ENCODE measurements around the gene NOTUM.
"Not testable (repeated sequence)": the region's sequence is repeated elsewhere in the genome, so short reads cannot be mapped to it uniquely, and the experiment has no call there.

NOTUM gene

DNA sequence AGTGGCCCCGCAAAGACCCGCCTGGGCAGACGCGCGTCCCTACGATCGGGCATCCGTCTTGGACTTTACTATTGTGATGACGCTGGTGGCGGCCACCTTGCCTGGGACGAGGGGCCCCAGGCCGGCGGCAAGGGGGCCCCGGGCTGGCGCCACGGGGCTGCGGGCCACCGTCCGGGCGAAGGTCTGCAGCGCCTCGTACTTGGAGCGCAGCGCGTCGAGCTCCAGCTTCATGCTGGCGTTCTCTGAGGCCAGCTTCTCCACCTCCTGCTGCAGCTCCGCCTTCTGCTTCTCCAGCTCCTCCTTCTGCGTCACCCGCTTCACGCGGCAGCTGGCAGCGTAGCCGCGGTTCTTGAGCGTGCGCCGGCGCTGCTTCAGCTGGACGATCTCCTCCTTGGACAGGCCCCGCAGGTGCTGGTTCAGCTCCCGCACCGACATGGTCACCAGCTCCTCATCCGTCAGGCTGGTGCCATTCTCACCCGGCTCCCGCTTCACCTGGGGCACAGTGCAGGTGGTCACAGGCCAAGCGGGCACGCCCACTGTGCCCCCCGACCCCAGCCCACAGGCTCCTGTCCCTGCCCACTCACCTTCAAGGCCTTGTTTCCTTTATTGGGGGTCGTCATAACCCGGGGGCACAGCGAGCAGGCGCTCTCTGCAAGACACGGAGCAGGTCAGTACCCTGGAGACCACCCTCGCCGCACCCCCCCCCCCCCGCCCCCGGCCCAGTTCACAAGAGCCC, 38.3 kb downstream of the NOTUM start:
- DNase-seq = no peak

DNA sequence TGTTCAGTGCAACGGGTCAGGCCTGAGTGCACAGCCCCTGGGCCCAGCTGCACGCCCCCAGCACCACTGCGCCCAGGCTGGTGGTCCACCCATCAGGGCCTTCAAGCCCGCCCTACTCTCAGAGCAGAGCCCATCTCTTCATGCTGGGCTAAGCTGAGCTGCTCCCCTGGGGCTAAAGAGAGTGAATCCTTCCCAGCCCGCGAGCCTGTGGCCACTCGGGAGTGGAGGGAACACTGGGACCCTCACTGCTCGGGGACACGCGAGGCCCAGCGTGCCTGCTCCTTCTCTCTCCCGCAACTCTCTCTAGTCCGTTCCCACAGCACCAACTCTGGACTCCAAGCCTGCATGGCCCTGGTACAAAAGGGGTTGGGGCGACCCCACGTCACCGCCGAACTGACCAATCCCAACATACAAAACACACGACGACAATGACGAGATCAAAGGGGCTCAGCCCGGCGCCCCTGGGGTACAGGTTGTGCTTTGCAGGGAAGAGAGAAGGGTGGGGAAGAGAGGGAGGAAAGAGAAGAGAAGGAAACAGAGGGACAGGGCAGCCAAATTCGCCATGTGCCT, 38.9 kb downstream of the NOTUM start:
- DNase-seq = no peak

DNA sequence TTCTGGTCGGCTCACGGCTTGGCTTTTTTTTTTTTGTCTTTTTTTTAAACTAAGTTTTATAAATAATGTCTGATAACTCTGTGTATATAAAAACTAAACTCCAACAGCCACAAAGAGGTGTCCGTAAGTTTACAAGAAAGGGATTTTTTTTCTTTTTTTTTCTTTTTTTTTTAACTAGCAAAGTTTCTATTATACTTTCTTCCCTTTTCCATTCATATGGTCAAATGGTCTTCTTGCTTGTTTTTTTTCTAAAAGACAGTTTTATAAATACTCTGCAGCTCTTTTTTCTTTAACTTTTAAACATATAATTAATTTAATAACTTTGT, 39.5 kb downstream of the NOTUM start:
- no peak for DNase-seq

GRCh38 chr17:81920612-81921536, 40.1 kb downstream of the NOTUM start:
- no peak for DNase-seq

DNA sequence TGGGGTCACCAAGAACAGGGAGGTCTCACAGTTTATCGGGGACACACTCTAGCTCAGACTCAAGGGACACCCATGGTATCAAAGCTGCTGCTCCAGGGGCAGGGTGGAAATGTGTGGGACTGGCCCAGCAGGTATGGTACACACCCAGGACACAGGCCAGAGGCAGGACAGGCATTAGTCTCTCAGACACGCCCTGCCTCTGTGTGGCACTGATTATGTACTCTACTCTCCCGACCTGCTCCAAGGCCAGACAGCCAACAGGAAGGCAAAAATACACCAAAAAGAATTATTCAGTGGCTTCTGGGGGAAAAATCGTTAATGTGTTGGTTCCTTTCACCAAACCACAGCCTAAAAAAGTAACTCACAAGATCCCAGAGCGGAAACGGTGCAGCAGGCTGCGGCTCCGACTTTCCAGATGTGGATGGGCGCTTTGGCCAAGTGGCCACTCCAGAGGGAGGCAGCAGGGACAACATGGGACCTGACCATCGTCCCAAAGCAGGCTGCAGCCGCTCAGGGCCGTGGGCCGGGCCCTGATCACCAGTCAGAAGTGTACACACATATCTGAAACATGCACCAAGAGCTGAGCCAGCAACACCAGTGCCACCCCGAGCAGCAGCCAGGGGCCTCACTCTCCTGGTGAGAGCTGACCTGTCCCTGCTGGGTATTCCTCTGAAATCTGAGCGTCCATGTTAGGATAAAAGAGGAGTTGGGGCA, 42.0 kb downstream of the NOTUM start:
- DNase-seq = no peak

- DNase-seq = not testable (repeated sequence)
Observed at GRCh38 chr17:81918333-81918669, 42.7 kb downstream of the NOTUM start.

GRCh38 chr17:81917565-81918332, 43.2 kb downstream of the NOTUM start, which contains the start of gene SIRT7:
Gene SIRT7, minus strand, starts transcription at chr17:81918176. Its CDS starts 45 bp downstream, at chr17:81918131.
- peak; percentile 88 for DNase-seq

DNA sequence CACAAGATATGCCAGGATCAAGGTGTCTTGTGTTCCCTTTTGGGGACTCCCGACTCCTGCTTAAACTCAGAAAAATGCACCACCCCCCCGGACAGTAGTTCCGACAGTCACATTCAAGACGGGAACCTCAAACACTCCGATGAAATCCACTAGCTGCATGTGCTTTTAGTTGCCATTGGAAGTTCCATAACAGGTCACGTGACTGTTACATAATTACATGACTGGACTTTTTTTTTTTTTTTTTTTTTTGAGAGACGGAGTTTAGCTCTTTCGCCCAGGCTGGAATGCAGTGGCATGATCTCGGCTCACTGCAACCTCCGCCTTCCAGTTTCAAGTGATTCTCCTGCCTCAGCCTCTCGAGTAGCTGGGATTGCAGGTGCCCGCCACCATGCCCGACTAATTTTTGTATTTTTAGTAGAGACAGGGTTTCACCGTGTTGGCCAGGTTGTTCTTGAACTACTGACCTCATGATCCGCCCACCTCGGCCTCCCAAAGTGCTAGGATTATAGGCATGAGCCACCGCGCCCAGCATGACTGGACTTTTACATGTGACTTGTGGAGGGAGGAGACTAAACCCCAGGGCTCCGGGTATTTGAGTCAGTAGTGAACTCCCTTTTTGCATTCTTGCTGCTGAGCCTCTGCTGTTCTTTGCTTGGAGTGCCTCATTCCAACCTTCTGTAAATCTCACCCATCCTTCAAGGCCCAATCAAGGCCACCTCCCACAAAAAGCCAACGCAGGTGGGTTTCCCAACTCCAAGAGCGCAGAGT, 44.6 kb downstream of the NOTUM start:
- DNase-seq = no peak

- DNase-seq = no peak
Observed at GRCh38 chr17:81915331-81915730, 45.7 kb downstream of the NOTUM start.

DNA sequence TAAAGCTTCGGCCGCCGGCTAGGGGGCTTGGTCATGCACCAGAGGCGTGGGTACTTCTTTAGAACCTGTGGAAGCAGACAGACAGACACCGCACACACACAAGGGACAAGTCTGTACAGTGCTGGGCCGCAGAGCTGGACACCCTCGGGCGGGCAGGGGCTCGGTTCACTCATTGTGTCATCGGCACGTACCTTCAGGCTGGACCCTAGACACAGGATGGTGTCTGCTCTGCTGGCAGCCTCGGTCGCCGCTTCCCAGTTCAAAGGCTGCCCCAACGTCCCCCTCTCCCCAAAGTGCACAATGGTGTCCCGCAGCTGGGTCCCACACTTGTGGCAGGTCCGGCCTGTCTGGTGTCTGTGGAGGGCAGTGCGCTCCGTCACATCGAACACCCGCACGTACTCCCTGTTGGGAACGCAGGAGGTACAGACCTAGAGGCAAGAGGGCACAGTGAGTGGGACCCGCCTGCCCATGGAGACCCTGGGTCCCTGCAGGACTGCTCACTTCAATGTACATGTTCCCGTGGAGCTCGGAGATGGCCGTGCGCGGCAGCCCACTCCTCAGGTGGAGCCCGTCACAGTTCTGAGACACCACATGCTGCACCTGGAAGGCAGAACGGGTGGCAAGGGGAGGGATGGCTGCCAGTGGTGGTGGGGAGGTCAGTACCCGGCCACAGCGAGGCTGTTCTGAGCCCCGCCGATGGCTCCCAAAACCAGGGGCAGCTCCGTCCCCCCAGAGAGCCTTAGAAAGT, 46.7 kb downstream of the NOTUM start:
- DNase-seq = no peak

DNA sequence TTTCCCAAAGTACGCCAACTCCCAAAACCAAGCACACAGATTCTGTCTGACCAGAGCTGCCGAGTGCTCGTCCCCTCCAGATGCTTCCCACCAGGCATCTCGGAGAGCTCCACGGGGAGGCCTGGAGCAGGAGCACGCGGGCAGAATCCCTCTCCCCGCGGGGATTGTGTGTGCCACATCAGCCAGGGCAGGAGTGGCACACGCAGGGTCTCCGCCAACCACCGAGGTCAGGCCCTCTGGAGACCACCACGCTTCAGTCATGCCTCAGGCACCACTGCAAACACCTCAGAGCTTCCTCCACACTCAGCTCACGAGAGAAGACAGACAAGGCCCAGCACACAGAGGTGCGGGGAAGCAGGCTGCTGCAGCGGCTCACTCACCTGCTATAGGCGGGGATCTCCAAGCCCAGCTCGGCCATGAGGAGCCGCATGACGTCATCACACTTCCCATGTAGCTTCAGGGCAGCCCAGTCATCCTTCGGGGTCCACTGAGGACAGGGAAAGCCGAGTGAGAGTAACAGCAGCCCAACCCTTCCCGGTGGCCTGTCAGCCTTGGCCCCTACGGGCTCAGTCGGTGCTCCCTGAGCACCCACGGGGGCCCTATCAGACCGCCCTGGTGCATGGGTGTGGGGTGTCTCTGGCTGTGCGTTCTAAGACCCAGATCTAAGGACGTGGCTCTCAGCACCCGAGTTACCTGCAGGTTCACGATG, 47.4 kb downstream of the NOTUM start:
- DNase-seq = no peak

DNA sequence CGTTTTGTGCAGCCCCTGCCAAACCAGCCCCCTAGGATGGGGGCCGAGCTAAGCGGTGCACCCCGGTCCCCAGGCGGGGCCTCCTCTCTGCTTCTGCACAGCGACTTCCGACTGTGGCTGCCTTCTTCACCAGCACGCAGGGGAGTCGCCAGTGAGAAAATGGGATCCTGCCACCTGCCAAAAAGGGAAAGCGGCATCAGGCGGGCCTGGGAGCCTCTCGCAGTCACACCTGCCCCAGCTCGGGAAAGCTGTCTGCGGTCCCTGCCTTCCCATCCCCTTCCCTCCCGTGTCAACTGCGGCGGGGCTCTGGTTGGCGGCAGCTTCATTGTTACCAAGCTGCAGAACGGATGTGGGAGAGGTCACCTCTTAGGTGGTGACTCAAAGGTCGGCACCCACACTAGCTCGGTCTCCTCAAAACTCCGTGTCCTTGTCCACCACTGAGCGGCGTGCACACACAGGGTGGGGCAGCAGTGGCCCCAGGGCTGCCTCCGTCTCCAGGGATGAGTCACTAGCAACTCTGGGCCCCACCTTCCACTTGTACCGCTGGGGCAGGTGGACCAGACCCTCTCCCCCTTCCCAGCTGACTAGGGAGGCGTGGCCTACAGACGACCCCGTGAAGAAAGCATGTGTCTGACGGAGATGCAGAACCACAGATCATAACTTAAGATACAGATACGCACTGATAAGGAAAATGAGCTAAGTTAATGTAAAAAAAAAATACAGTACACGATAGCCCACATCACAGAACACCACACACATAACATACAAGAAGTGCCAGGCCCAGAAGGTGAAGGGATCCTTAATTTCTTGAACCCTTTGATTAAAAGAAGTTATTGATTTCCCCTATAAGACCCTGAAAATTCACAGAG, 48.3 kb downstream of the NOTUM start:
- no peak for DNase-seq

DNA sequence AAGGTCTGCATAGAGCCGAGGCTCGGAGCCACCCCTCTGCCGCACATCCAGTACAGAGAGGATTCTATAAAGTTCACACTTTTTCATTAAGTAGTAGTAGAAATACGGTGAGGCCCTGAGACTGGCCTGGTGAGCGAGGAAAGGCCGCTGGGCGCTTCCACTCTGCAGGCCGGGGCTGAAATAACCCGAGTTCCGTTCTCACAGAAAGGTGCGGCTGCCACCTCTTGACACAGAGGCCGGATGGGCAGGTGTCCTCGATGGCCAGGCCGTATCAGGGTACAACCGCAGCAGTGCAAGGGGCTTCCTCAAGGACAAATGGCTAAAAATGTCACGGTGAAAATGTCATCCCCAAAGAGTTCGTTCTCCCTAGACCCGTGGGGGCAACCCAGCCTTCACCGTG, 49.0 kb downstream of the NOTUM start:
- no peak for DNase-seq

GRCh38 chr17:81911277-81911961, 49.6 kb downstream of the NOTUM start, which contains the start of gene PCYT2:
Gene PCYT2, minus strand, starts transcription at chr17:81911399. Its CDS starts 44 bp downstream, at chr17:81911355.
- DNase-seq = peak; percentile 93

DNA sequence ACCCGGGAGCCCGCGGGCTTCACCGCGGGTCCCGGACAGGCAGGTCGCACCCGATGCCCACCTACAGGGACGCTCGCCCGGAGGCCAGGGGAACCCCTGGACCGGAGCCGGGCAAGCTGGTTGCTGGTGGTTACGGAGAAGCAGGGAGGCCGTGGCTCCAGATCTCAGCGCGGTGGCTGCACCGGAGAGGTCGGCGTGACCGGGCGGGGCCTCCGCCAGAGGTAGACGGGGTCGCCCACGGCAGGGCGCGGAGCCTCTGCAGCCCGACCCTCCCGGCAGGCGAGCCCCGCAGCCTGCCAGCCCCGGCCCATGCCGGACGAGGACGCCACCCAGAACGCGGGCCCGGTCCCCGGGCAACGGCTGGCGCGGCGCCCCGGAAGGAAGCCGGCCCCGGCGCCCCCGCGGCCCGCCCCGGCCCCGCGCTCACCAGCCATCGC, 50.1 kb downstream of the NOTUM start:
- DNase-seq = no peak

- DNase-seq = no peak
Observed at GRCh38 chr17:81909966-81910839, 50.8 kb downstream of the NOTUM start.

DNA sequence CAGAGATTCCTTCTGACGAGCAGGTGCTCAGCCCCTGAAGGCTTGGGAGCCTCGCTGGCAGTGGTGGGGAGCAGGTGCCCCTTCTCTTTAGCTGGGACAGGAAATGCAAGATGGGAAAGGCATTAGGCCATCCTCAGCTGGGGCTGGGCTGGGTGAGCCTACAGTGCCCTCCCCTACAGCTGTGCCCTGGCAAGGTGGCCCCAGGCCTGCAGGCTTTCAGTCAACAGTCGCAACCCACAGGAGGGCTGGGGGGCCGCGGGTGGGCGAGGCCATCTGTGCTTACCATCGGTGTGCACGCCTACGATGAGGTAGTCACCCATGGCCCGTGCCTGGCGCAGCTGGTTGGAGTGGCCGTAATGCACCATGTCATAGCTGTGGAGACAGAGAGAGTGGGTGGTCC, 51.8 kb downstream of the NOTUM start:
- no peak for DNase-seq

Measured in activated CD4-positive, alpha-beta T cell treated with anti-CD3 and anti-CD28 coated beads, Interleukin-2, amount 50 U/mL, for 16 hours (primary cell).